KMS-11 (cell line): ENCODE data around the gene RPL13.

Source experiments
- H2AFZ ChIP-seq: fragments of 200-600 bp; sonication (generic); 2 replicates; pipeline ENCODE4 v1.6.1; 2016; ENCODE audit warnings: antibody characterized with exemption, mixed run types, low read depth
- H3K27ac ChIP-seq: fragments of 200-600 bp; sonication (generic); 2 replicates; pipeline ENCODE4 v1.6.1; 2016; ENCODE audit warnings: mild to moderate bottlenecking, mixed run types
- H3K27me3 ChIP-seq: fragments of 200-600 bp; sonication (generic); 2 replicates; pipeline ENCODE4 v1.6.1; 2017; ENCODE audit warnings: mild to moderate bottlenecking, low read depth, mixed run types, moderate library complexity; ENCODE audit not compliant: insufficient read depth
- H3K36me3 ChIP-seq: fragments of 200-600 bp; sonication (generic); 2 replicates; pipeline ENCODE4 v1.6.1; 2017; ENCODE audit warnings: mild to moderate bottlenecking, mixed run types; ENCODE audit not compliant: insufficient read depth
- H3K4me1 ChIP-seq: fragments of 200-600 bp; sonication (generic); 2 replicates; pipeline ENCODE4 v1.6.1; 2016; ENCODE audit warnings: mild to moderate bottlenecking, low read depth, mixed run types; ENCODE audit not compliant: poor library complexity, severe bottlenecking
- H3K4me2 ChIP-seq: fragments of 200-600 bp; sonication (generic); 2 replicates; pipeline ENCODE4 v1.7.0; 2016; ENCODE audit warnings: mild to moderate bottlenecking, mixed run types
- H3K4me3 ChIP-seq: fragments of 200-600 bp; sonication (generic); IDR thresholded peaks from 2 replicates; pipeline ENCODE4 v1.6.1; 2017; ENCODE audit warnings: low read depth, low read length, mixed read lengths; ENCODE audit not compliant: insufficient read depth
- H3K79me2 ChIP-seq: fragments of 200-600 bp; sonication (generic); 2 replicates; pipeline ENCODE4 v1.6.1; 2016; ENCODE audit warnings: low read depth, mixed run types; ENCODE audit not compliant: insufficient read depth
- H3K9ac ChIP-seq: fragments of 200-600 bp; sonication (generic); 2 replicates; pipeline ENCODE4 v1.6.1; 2016; ENCODE audit warnings: mild to moderate bottlenecking, mixed run types
- H4K20me1 ChIP-seq: fragments of 200-600 bp; sonication (generic); 2 replicates; pipeline ENCODE4 v1.6.1; 2016; ENCODE audit warnings: mild to moderate bottlenecking, mixed run types; ENCODE audit not compliant: insufficient read depth
- CTCF ChIP-seq: fragments of 200-600 bp; sonication (generic); conservative IDR thresholded peaks from 2 replicates; pipeline ENCODE4 v1.6.1; 2017; ENCODE audit warnings: low read depth, mild to moderate bottlenecking, antibody characterized with exemption, low read length, moderate library complexity, mixed read lengths

RPL13 gene

GRCh38 chr16:89547860-89548259 lies 12.6 kb upstream of the RPL13 start:
- Histone ChIP-seq H2AFZ (no peak overlapping the region), H3K27ac (no peak overlapping the region), H3K79me2 (no peaks in the 10 kb centered on the region), H4K20me1 (no peaks in the 10 kb centered on the region), H3K36me3 (no peaks in the 10 kb centered on the region), H3K9ac (no peak overlapping the region), H3K4me1 (no peaks in the 10 kb centered on the region), H3K27me3 (no peaks in the 10 kb centered on the region), H3K4me3 (no peak overlapping the region), H3K4me2 (no peak overlapping the region)
- TF ChIP-seq CTCF = no peak

- no peak overlapping the region for H3K9ac ChIP-seq
- no peaks in the 10 kb centered on the region for H3K27me3 ChIP-seq
- no peak for TF ChIP-seq CTCF
- no peak overlapping the region for H3K27ac ChIP-seq
- H3K4me3 ChIP-seq = no peak overlapping the region
- no peaks in the 10 kb centered on the region for H4K20me1 ChIP-seq
- no peak overlapping the region for H3K4me2 ChIP-seq
- no peak overlapping the region for H2AFZ ChIP-seq
- no peaks in the 10 kb centered on the region for H3K79me2 ChIP-seq
- no peaks in the 10 kb centered on the region for H3K36me3 ChIP-seq
- H3K4me1 ChIP-seq = no peaks in the 10 kb centered on the region
Observed at GRCh38 chr16:89548344-89549006, 12.0 kb upstream of the RPL13 start.

- Histone ChIP-seq H3K4me2 (no peak overlapping the region), H2AFZ (no peak overlapping the region), H3K36me3 (no peaks in the 10 kb centered on the region), H3K27ac (no peak overlapping the region), H3K79me2 (no peaks in the 10 kb centered on the region), H4K20me1 (no peaks in the 10 kb centered on the region), H3K4me1 (no peaks in the 10 kb centered on the region), H3K9ac (no peak overlapping the region), H3K27me3 (no peaks in the 10 kb centered on the region), H3K4me3 (no peak overlapping the region)
- no peak for TF ChIP-seq CTCF
Observed at GRCh38 chr16:89549007-89549700, 11.3 kb upstream of the RPL13 start.

GRCh38 chr16:89550421-89551007 lies 10.0 kb upstream of the RPL13 start:
- H3K4me1 ChIP-seq = no peaks in the 10 kb centered on the region
- no peak overlapping the region for H3K4me3 ChIP-seq
- H3K4me2 ChIP-seq = no peak overlapping the region
- H3K79me2 ChIP-seq = no peaks in the 10 kb centered on the region
- no peak overlapping the region for H3K27ac ChIP-seq
- no peak overlapping the region for H3K9ac ChIP-seq
- no peaks in the 10 kb centered on the region for H3K27me3 ChIP-seq
- H2AFZ ChIP-seq = no peak overlapping the region
- H3K36me3 ChIP-seq = no peaks in the 10 kb centered on the region
- no peaks in the 10 kb centered on the region for H4K20me1 ChIP-seq
- no peak for TF ChIP-seq CTCF
